CD4-positive, alpha-beta T cell treated with Interferon gamma for 1 hour (primary cell): ENCODE data around the gene PCSK1N.
"Not testable (repeated sequence)": the region's sequence is repeated elsewhere in the genome, so short reads cannot be mapped to it uniquely, and the experiment has no call there.

ENCODE experiments used
- DNase-seq: peaks from one replicate; pipeline ENCODE4 v3.0.0-alpha.2; 2020

Gene PCSK1N

DNA sequence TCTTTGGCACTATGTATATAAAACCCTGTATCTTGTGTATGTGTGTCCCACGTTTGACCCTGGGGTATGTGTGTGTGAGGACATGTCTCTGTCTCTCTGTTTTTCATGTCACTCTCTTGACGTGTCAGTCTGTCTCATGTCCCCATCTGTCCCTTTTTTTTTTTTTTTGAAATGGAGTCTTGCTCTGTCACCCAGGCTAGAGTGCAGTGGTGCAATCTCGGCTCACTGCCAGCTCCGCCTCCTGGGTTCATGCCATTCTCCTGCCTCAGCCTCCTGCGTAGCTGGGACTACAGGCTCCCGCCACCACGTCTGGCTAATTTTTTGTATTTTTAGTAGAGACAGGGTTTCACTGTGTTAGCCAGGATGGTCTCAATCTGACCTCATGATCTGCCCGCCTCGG lies 16.0 kb downstream of the PCSK1N start:
- not testable (repeated sequence) for DNase-seq

DNA sequence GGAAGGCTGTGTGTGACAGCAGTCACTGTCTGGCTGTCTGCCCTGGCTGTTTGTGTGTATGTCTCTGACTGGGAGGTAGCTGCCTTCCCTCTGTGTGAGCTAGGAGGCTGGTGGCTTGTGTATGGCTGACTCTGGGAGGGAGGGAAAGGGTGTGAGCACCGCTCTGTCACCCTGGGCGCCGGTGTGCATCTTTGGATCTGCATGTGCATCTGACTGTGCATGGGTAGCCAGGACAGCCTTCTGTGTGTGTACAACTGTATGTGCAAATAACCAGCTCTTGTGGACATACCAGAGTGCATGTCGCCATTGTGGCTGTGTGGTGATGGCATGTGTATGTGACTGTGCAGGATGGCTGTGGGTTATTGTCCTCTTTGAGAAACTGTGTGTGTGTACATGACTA lies 16.5 kb downstream of the PCSK1N start:
- DNase-seq: no peak

GRCh38 chrX:48818098-48818497 lies 17.3 kb downstream of the PCSK1N start:
- no peak for DNase-seq

DNA sequence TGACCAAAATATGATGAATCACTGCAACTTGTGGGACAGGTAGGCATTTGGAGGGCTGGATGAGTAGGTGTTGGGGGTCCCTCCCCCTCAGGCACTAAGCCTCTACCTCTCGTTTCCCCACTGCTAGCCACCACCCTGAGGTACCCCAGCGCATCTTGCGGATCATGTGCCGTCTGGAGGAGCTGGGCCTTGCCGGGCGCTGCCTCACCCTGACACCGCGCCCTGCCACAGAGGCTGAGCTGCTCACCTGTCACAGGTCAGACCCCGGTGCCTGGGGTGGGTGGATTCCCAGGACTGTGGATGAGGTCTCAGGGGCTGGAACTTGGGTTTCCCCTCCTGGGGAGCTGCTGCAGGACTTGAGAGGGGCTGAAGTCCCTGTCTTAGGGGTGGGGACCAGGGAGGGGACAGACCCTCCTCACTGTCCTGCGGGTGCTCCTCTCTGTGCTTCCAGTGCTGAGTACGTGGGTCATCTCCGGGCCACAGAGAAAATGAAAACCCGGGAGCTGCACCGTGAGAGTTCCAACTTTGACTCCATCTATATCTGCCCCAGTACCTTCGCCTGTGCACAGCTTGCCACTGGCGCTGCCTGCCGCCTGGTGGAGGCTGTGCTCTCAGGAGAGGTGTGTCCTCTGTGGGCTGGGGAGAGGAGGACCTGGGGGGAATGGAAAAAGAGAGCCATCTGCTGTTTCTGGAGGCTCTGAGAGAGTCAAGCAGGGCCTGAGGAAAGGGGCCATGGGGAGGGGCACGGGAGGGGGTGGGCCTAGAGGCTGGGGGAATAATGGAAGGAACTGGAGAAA lies 19.2 kb downstream of the PCSK1N start:
- no peak for DNase-seq

- DNase-seq: no peak
These were observed 20.1 kb downstream of the PCSK1N start for GRCh38 chrX:48815266-48815665.

GRCh38 chrX:48814722-48815121 lies 20.7 kb downstream of the PCSK1N start:
- no peak for DNase-seq

DNA sequence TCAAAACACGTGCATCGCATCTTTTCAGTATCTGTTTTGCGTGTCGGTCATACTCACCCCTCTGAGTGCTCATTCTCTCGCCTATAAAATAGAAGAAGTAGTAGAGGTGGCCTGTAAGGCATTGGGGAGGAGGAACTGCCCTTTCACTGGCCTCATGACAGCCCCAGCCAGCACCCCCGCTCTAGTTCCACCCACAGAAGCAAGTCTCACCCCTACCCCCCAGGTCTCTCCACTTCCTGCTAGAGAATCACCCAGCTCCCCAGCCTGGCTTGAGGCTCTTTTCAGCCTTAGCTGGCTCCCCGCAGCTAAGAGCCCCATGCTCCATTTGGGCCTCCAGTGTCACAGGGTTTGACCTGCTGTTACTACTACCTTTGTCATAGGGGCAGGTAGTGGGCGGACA lies 21.8 kb downstream of the PCSK1N start:
- DNase-seq: no peak

- no peak for DNase-seq
These were observed 29.3 kb downstream of the PCSK1N start for GRCh38 chrX:48806081-48806480.

DNA sequence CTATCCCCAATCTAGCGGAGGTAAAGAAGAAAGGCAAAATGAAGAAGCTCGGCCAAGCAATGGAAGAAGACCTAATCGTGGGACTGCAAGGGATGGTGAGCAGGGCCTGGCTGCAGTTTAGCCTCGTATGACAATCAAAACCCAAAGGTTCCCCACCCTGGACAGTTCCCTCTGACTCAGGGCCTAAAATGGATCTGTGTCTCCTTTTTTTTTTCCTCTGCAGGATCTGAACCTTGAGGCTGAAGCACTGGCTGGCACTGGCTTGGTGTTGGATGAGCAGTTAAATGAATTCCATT lies 32.6 kb downstream of the PCSK1N start:
- no peak for DNase-seq

GRCh38 chrX:48802089-48802904 lies 33.1 kb downstream of the PCSK1N start:
- DNase-seq: peak; percentile 76

DNA sequence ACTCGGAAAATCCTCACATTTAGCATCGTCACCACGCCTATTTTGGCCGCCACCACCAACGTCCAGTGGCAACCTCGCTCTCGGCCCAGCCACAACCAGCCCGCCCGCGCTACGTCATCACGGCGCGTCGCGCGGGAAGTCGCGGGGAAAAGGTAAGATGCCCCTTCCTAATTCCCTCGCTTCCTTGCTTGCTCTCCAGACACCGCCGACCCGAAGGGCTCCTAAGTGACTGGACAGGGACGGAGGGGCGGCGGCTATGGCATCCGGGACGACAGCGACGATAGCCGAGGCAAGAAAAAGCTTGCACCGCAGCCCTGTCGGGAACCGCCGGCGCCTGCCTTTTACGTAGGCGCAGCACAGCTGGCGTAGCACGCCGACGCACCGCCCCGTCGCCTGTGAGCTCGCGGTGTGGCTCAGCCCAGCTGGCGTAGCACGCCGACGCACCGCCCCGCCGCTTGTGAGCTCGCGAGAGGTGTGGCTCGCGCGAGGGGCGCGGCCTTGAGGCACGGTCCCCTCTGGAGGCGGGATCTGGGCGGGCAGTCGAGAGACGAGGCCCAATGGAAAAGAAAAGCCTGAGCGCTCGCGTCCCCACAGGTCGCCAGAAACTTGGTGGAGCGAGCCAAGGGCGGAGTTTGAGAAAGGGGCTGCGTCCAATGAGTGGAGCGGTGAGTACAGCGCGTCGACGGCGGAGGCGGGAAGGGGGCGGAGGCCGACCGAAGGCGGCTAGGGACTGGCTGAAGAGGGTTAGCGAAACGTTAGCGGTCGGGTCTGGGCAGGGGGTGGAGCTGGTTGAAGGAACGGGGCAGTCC lies 33.9 kb downstream of the PCSK1N start, which contains the start of gene HDAC6:
TSS of gene HDAC6 (plus strand) at position 788 of the 809 bp plus-strand sequence. CDS start 626 bp downstream, outside the sequence.
- peak; percentile 99 for DNase-seq

- no peak for DNase-seq
These were observed 34.7 kb downstream of the PCSK1N start for GRCh38 chrX:48800574-48801279.

GRCh38 chrX:48798318-48798717 lies 37.1 kb downstream of the PCSK1N start:
- DNase-seq: no peak

GRCh38 chrX:48794911-48795515 lies 40.4 kb downstream of the PCSK1N start:
- DNase-seq: no peak

- DNase-seq: no peak
These were observed 41.0 kb downstream of the PCSK1N start for GRCh38 chrX:48794340-48794910.

- DNase-seq: no peak
These were observed 41.5 kb downstream of the PCSK1N start for GRCh38 chrX:48793935-48794334.

GRCh38 chrX:48792219-48792618 lies 43.2 kb downstream of the PCSK1N start:
- no peak for DNase-seq

DNA sequence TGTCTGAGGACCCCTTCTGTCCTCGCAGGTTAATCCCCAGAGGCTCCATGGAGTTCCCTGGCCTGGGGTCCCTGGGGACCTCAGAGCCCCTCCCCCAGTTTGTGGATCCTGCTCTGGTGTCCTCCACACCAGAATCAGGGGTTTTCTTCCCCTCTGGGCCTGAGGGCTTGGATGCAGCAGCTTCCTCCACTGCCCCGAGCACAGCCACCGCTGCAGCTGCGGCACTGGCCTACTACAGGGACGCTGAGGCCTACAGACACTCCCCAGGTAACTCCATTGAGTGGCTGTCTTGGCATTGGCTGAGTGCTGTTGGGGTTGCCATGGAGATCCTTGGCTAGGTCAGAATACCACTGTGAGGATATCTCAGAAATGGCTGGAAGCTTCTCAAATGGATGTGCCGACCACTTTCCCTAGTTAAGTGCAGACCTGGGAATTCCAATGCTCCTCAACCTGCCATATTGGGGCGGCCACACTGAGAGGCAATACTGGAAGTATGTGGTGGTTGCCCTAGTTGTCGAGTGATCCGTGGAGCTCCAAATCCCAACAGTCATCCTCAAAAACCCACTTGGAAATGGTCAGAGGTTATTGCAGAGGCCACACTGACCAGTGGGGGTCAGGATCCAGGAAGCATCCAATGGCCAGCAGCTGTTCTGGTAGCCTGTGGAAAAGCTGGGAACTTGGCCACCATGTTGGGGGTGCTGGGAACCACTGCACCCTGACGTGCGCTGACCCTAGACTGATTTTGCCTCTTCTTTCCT lies 44.2 kb downstream of the PCSK1N start:
- DNase-seq: no peak

GRCh38 chrX:48790477-48790876 lies 44.9 kb downstream of the PCSK1N start:
- DNase-seq: no peak

DNA sequence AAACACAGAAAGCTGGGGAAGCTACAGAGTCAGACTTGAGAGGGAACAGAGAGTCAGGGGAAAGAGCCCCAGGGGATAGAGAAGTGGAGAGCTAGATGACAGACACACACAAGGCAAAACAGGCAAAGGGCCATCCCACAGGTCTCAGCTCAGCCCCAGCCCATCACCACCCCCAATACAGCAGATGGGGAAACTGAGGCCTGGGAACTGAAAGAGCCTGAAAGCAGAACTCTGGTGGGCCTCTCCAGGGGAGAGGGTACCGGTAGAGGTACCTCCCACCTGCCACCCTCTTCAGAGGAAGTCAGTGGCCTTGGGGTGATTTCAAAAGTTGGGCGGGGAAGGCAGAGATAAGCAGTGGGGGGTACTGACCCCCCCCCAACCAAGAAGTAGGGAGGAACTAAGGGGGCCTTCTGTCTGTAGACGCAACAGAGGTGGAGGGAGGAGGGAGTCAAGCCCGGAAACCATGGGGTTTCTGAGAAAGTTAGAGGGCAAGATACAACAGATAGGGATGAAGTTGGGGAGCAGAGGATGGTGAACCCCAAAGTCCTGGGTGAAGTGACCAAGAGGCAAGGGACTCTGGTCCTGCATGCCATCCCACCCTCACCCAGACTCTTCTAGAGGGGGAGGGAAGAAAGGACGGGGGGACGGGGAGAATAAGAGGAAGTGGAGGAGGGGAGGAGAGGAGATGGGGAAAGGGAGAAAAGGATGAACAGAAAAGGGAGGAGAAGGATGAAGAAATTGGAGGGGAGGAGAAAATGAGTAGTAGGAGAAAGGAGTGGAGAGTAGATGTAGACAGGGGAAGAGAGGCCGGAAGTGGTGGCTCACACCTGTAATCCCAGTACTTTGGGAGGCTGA lies 45.8 kb downstream of the PCSK1N start:
- DNase-seq: peak; percentile 16
